Activated B cell treated with CpG ODN at 0.5 μM for 24 hours (primary cell): Measurements from ENCODE around the gene UBE2V1. TPM values are rescaled to one million over a fixed set of nuclear protein-coding genes. Genes with fewer than 3 reads are reported as not detected.
A peak's percentile ranks its signal among the peaks of the same experiment; 100 is the strongest.
"Not testable (repeated sequence)": the region's sequence is repeated elsewhere in the genome, so short reads cannot be mapped to it uniquely, and the experiment has no call there.

Experiments used
- ATAC-seq: fragments of 200-7000 bp; cut with Tn5 transposase; one replicate; pipeline ENCODE4 v1.10.0; 2021; ENCODE audit warnings: low read depth, mild to moderate bottlenecking, moderate library complexity
- CTCF ChIA-PET: fragments of 350-600 bp; sonication (Branson Sonifier 250); formaldehyde crosslinking; loops from one replicate; lab custom pipeline; 2021; ENCODE audit warnings: antibody characterized with exemption; lab: Charles Lee
- POLR2A ChIA-PET: fragments of 350-600 bp; sonication (Branson Sonifier 250); formaldehyde crosslinking; loops from one replicate; lab custom pipeline; 2021; ENCODE audit warnings: antibody characterized with exemption; lab: Charles Lee
- DNase-seq: peaks from one replicate; pipeline ENCODE4 v3.0.0; 2022
- H3K27ac Mint-ChIP-seq: one replicate; pipeline ENCODE4 v1.8.0; 2020; ENCODE audit warnings: mixed read lengths
- H3K27me3 Mint-ChIP-seq: one replicate; pipeline ENCODE4 v1.8.0; 2021; ENCODE audit warnings: mixed read lengths
- H3K36me3 Mint-ChIP-seq: one replicate; pipeline ENCODE4 v1.8.0; 2021; ENCODE audit warnings: low read depth, mixed read lengths
- H3K4me1 Mint-ChIP-seq: one replicate; pipeline ENCODE4 v1.8.0; 2021; ENCODE audit warnings: mixed read lengths
- H3K4me3 Mint-ChIP-seq: one replicate; pipeline ENCODE4 v1.8.0; 2020; ENCODE audit warnings: mild to moderate bottlenecking, mixed read lengths
- H3K9me3 Mint-ChIP-seq: one replicate; pipeline ENCODE4 v1.8.0; 2020; ENCODE audit warnings: mixed read lengths
- intact Hi-C: fragments of 100-400 bp; cut with micrococcal nuclease; formaldehyde crosslinking; loops from one replicate; pipeline ENCODE4 v1.15.1; 2024
- total RNA-seq: library from RNA; stranded (reverse); gene quantifications from 2 replicates; pipeline ENCODE4 v1.2.3, GENCODE V29; 2022
- TF ChIP-seq, protein P1 (sequence below): fragments of 200-600 bp; IDR thresholded peaks from one replicate; pipeline ENCODE4 v1.8.0; 2022; ENCODE audit warnings: antibody characterized with exemption, mild to moderate bottlenecking

UBE2V1 gene
- total RNA-seq, 1 donor from 2014 or later: 166 TPM

DNA sequence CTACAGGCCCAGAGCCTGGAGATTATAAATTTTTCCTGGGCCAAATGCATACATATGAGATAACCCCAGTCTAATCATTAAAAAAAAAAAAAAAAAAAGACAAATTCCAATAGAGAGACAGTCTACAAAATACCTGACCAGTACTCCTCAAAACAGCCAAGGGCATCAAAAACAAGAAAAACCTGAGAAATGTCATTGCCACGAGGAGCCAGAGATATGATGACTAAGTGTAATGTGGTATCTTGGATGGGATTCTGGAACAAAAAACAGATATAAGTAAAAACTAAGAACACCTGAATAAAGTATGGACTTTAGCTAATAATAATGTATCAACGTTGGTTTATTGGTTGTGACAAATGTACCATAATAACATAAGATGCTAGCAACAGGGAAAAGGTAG, 24.9 kb downstream of the UBE2V1 start:
- ChIA-PET POLR2A (no interaction called here), CTCF (interaction anchor here (1.5 kb wide), 1 partner anchor 109 kb away, joined by 6 read pairs; no protein-coding TSS in a partner anchor)
- Mint-ChIP-seq H3K27me3 (no peaks in the 10 kb centered on the region), H3K4me3 (no peak overlapping the region), H3K4me1 (peaks cover 14% of the 10 kb centered on the region), H3K36me3 (peaks cover 51% of the 10 kb centered on the region), H3K9me3 (no peaks in the 10 kb centered on the region), H3K27ac (no peak overlapping the region)
- intact Hi-C loops: no loop called here
- no peak for ATAC-seq
- no peak for DNase-seq
- TF ChIP-seq, protein P1, sequence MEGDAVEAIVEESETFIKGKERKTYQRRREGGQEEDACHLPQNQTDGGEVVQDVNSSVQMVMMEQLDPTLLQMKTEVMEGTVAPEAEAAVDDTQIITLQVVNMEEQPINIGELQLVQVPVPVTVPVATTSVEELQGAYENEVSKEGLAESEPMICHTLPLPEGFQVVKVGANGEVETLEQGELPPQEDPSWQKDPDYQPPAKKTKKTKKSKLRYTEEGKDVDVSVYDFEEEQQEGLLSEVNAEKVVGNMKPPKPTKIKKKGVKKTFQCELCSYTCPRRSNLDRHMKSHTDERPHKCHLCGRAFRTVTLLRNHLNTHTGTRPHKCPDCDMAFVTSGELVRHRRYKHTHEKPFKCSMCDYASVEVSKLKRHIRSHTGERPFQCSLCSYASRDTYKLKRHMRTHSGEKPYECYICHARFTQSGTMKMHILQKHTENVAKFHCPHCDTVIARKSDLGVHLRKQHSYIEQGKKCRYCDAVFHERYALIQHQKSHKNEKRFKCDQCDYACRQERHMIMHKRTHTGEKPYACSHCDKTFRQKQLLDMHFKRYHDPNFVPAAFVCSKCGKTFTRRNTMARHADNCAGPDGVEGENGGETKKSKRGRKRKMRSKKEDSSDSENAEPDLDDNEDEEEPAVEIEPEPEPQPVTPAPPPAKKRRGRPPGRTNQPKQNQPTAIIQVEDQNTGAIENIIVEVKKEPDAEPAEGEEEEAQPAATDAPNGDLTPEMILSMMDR: no peak

DNA sequence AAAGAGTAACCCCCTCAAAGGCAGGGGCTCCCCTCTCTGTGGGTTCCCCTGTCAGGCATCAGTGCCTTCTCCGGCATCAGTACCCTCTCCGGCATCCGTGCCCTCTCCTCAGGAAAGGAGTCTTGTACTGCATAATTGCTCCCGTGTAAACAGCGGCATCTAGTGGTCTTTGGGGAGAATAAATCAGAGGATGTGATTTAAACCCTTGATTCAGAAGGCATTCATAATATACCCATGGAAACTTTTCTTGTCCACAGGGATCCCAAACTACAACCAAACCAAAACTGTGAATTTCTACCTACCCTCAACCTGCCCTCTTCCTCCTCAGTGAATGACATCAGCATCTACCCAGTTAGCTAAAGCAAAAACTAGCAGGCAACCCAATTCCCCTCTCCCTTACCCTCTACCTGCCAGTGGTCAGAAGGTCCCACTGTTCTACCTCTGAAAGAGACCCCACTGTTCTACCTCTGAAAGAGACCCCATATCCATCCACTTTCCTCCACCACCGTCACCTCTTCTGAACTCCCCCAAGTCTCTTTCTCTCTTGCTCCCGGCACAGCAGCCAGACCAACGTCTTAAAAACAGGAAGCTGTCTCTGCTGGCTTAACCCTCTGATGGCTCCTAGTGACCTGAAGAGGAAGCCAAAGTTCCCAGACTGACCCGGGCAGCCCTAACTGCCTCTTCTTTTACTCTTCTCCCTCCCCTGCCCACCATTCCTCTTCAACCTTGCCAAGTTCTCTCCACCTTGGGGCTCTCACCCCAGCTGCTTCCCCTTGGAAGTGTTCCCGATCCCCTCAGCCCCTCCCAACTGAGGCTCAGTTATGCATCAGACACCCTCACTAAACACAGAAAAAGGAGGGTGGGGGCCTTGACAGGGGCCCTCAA, 27.2 kb downstream of the UBE2V1 start:
- ATAC-seq: peak; percentile 82
- H3K4me3 Mint-ChIP-seq: peak overlapping the region; percentile 83
- peak overlapping the region; percentile 55 for H3K27ac Mint-ChIP-seq
- POLR2A ChIA-PET: interaction anchor here (0.6 kb wide), 1 partner anchor 153 kb away, joined by 3 read pairs; no protein-coding TSS in a partner anchor
- CTCF ChIA-PET: interaction anchor here (0.8 to 5.1 kb wide), 12 partner anchors 9 to 109 kb away, joined by 3 to 67 read pairs (median 6); no protein-coding TSS in a partner anchor
- TF ChIP-seq, protein P1: no peak
- intact Hi-C loops: loop anchor here (1.0 kb wide), 1 partner anchor 106 kb away; no protein-coding TSS in a partner anchor
- H3K27me3 Mint-ChIP-seq: no peaks in the 10 kb centered on the region
- peaks cover 55% of the 10 kb centered on the region for H3K36me3 Mint-ChIP-seq
- no peaks in the 10 kb centered on the region for H3K9me3 Mint-ChIP-seq
- H3K4me1 Mint-ChIP-seq: peaks cover 14% of the 10 kb centered on the region
- DNase-seq: no peak

- H3K36me3 Mint-ChIP-seq: peaks cover 49% of the 10 kb centered on the region
Measured at GRCh38 chr20:50085146-50085480, 27.8 kb downstream of the UBE2V1 start.

DNA sequence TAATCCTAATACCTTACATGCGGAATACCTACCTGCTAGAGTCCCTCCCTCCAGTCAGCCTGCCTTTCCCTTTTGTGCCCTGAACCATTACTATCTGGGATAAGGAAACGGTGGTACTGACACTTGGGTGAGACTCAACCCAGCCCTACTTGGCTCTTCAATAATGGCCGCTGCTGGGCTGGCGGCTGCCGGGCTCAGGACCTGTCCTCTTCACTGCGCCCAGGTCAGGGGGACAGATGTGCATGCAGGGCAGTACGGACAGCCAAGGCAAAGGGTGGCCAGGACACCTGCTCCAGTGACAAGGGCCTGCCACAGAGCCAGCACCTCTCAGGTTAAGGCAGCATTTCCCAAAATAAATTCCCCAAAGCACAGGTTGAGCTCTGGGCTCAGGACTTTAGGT, 29.9 kb downstream of the UBE2V1 start:
- H3K4me3 Mint-ChIP-seq: no peak overlapping the region
- TF ChIP-seq, protein P1: no peak
- no peaks in the 10 kb centered on the region for H3K27me3 Mint-ChIP-seq
- intact Hi-C loops: no loop called here
- H3K4me1 Mint-ChIP-seq: peaks cover 14% of the 10 kb centered on the region
- H3K9me3 Mint-ChIP-seq: no peaks in the 10 kb centered on the region
- ChIA-PET CTCF (interaction anchor here (0.7 to 5.1 kb wide), 5 partner anchors 12 to 106 kb away, joined by 4 to 67 read pairs (median 7); no protein-coding TSS in a partner anchor), POLR2A (no interaction called here)
- H3K27ac Mint-ChIP-seq: no peak overlapping the region
- DNase-seq (no peak), ATAC-seq (no peak)
- H3K36me3 Mint-ChIP-seq: peaks cover 35% of the 10 kb centered on the region

More at GRCh38 chr20:50085146-50085480, 27.8 kb downstream of the UBE2V1 start:
- ChIA-PET CTCF (interaction anchor here (1.0 to 5.1 kb wide), 9 partner anchors 9 to 108 kb away, joined by 3 to 67 read pairs (median 7); no protein-coding TSS in a partner anchor), POLR2A (interaction anchor here (0.6 kb wide), 2 partner anchors 54 to 93 kb away, joined by 3 to 9 read pairs; no protein-coding TSS in a partner anchor)
- Mint-ChIP-seq H3K9me3 (no peaks in the 10 kb centered on the region), H3K27ac (peak overlapping the region; percentile 55), H3K4me1 (peaks cover 14% of the 10 kb centered on the region), H3K27me3 (no peaks in the 10 kb centered on the region), H3K4me3 (peak overlapping the region; percentile 83)
- TF ChIP-seq, protein P1: no peak
- no peak for DNase-seq
- intact Hi-C loops: loop anchor here (1.0 kb wide), 1 partner anchor 106 kb away; no protein-coding TSS in a partner anchor
- no peak for ATAC-seq

DNA sequence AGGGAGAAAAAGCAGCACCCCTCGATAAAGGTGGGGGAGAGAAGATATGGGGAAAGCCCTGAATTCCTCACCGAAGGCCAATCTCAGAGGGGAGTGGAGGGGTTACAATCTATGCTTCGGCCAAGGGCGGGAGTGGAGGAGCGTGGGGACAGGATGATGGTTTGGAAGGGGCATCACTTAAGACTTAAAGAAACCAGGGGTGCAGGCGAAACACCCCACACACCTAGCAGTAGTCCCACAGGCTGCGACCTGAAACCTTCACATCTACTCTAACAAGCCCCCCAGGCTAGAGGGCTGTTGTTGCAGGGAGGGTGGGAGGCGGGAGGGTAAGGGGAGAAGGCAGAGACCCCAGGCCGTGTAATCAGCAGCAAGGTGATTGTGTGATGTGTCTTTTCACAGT, 30.9 kb downstream of the UBE2V1 start:
- POLR2A ChIA-PET, ATAC-seq, H3K4me3 Mint-ChIP-seq, intact Hi-C loops, H3K27me3 Mint-ChIP-seq, H3K9me3 Mint-ChIP-seq, DNase-seq: not testable (repeated sequence)
- peak overlapping the region; percentile 6 for H3K27ac Mint-ChIP-seq
- H3K36me3 Mint-ChIP-seq: peaks cover 28% of the 10 kb centered on the region
- CTCF ChIA-PET: interaction anchor here (4.4 to 5.1 kb wide), 2 partner anchors 11 to 102 kb away, joined by 49 to 67 read pairs; no protein-coding TSS in a partner anchor
- peaks cover 14% of the 10 kb centered on the region for H3K4me1 Mint-ChIP-seq
